Activated T-cell treated with anti-CD3 and anti-CD28 coated beads, Interleukin-2, amount 50 U/mL, for 4 hours (primary cell): ENCODE measurements around the gene MICU2. TPM values are rescaled to one million over a fixed set of nuclear protein-coding genes. Genes with fewer than 3 reads are reported as not detected.

Source experiments
- ATAC-seq, 2 donors: fragments of 200-7000 bp; cut with Tn5 transposase; one replicate each; pipeline ENCODE4 v1.10.0; 2021
- DNase-seq: peaks from one replicate; pipeline ENCODE4 v3.0.0-alpha.2; 2020
- H3K27me3 Mint-ChIP-seq: one replicate; pipeline ENCODE4 v1.8.0; 2021; ENCODE audit warnings: low read depth, mixed read lengths
- H3K36me3 Mint-ChIP-seq: one replicate; pipeline ENCODE4 v1.8.0; 2022; ENCODE audit warnings: mixed read lengths; ENCODE audit not compliant: insufficient read depth
- H3K4me1 Mint-ChIP-seq: one replicate; pipeline ENCODE4 v1.8.0; 2021; ENCODE audit warnings: low read depth, mixed read lengths
- H3K4me3 Mint-ChIP-seq: one replicate; pipeline ENCODE4 v1.8.0; 2021; ENCODE audit warnings: mild to moderate bottlenecking, moderate library complexity, mixed read lengths
- H3K9me3 Mint-ChIP-seq: one replicate; pipeline ENCODE4 v1.8.0; 2021; ENCODE audit warnings: mixed read lengths
- total RNA-seq, 3 donors: library from RNA; stranded (reverse); gene quantifications; one replicate each; pipeline ENCODE4 v1.2.1, GENCODE V29; 2021

Gene MICU2
- total RNA-seq, 3 donors from 2014 or later = 27.7 to 32.4 (median 28.4) TPM

GRCh38 chr13:21544515-21544914 is 59.5 kb downstream of the MICU2 start:
- Mint-ChIP-seq H3K4me3 (no peak overlapping the region), H3K4me1 (peaks cover 18% of the 10 kb centered on the region), H3K9me3 (no peaks in the 10 kb centered on the region), H3K27me3 (no peaks in the 10 kb centered on the region), H3K36me3 (peaks cover 18% of the 10 kb centered on the region)
- ATAC-seq (no peak), DNase-seq (no peak)

GRCh38 chr13:21542563-21542962 is 61.4 kb downstream of the MICU2 start:
- H3K36me3 Mint-ChIP-seq = peaks cover 28% of the 10 kb centered on the region
- no peaks in the 10 kb centered on the region for H3K9me3 Mint-ChIP-seq
- no peak for DNase-seq

DNA sequence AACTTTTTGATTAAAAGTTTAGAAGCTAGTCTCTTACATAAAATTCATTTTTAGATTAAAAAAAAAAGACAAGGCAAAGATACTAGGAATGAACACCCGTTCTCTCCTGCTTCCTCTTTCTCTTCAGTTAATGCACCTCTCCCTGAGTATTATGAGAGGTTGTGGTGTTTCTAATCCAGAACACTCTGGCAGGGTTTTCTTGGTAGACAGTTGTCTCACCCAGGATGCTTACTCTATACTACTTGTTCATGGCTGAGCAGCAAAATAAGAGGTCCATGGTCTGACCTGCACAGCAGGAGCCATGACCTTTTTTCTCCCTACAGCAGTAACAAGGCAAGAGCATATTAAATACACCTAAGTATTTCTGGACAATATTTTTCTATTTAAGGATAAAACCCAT is 62.0 kb downstream of the MICU2 start:
- no peaks in the 10 kb centered on the region for H3K9me3 Mint-ChIP-seq
- H3K27me3 Mint-ChIP-seq = no peaks in the 10 kb centered on the region
- peaks cover 23% of the 10 kb centered on the region for H3K4me1 Mint-ChIP-seq
- H3K4me3 Mint-ChIP-seq = no peak overlapping the region
- no peak for ATAC-seq
- peaks cover 29% of the 10 kb centered on the region for H3K36me3 Mint-ChIP-seq
- no peak for DNase-seq

More at GRCh38 chr13:21542563-21542962, 61.4 kb downstream of the MICU2 start:
- H3K27me3 Mint-ChIP-seq = no peaks in the 10 kb centered on the region
- H3K4me1 Mint-ChIP-seq = peaks cover 20% of the 10 kb centered on the region
- H3K4me3 Mint-ChIP-seq = no peak overlapping the region
- ATAC-seq = no peak

DNA sequence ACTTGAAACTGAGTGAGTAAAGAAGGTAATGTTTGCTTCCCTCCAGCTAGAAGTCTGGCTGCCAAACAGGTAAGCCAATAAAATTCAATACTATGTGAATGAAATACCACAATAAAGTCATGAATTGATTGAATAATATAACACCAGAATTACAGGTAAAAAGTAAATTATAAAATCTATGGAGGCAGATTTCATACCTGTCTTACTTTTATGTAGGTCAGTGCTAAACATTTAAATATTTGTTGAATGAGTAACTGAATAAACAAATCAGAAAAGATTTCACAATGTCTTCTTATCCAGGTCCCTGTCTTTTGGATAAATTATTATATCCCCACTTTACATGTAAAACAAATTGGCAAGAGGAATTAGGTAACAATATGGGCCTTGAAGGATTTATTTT is 62.7 kb downstream of the MICU2 start:
- no peak for ATAC-seq
- Mint-ChIP-seq H3K4me1 (peaks cover 21% of the 10 kb centered on the region), H3K36me3 (peaks cover 34% of the 10 kb centered on the region), H3K4me3 (no peak overlapping the region), H3K9me3 (no peaks in the 10 kb centered on the region), H3K27me3 (no peaks in the 10 kb centered on the region)
- no peak for DNase-seq

DNA sequence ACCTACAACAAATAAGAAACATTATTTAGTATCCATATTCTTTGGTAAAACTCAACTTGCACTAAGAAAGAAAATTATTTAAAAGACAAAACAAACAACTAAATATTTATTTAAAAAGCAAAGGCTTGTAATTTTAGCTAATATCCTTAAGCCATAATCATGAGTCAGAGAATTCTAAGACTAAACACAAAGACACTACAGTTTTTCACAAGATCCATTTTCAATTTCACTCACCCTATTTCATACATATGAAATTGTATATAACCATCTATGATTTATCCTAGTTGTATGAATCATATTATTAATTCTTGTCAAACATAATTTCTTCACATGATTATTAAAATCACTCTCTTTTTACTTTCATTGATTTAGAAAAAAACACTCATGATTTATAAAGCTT is 64.3 kb downstream of the MICU2 start:
- ATAC-seq (no peak), DNase-seq (no peak)
- no peak overlapping the region for H3K4me3 Mint-ChIP-seq
- H3K36me3 Mint-ChIP-seq = peaks cover 27% of the 10 kb centered on the region
- no peaks in the 10 kb centered on the region for H3K9me3 Mint-ChIP-seq
- H3K4me1 Mint-ChIP-seq = peaks cover 16% of the 10 kb centered on the region
- H3K27me3 Mint-ChIP-seq = no peaks in the 10 kb centered on the region

DNA sequence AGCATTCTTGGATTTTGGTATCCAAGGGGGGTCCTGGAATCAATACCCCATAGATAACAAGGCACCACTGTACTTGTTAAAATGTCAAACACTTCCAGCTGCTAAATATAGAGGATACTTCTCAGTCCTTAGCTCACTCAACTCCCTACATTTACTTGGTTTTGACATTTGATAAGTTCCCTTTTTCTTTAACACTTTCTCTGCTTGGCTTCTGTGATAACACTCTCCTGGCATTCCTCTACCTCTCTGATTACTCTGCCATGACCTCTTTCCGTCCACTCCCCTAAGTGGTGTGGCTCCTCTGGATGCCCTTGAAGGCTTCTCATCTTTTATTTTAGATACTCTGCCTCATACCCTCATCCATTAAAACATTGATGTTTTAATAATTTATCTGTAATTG is 65.2 kb downstream of the MICU2 start:
- H3K36me3 Mint-ChIP-seq = peaks cover 26% of the 10 kb centered on the region
- DNase-seq (no peak), ATAC-seq (no peak)
- H3K4me1 Mint-ChIP-seq = peaks cover 12% of the 10 kb centered on the region
- H3K4me3 Mint-ChIP-seq = no peak overlapping the region
- no peaks in the 10 kb centered on the region for H3K9me3 Mint-ChIP-seq
- H3K27me3 Mint-ChIP-seq = no peaks in the 10 kb centered on the region

DNA sequence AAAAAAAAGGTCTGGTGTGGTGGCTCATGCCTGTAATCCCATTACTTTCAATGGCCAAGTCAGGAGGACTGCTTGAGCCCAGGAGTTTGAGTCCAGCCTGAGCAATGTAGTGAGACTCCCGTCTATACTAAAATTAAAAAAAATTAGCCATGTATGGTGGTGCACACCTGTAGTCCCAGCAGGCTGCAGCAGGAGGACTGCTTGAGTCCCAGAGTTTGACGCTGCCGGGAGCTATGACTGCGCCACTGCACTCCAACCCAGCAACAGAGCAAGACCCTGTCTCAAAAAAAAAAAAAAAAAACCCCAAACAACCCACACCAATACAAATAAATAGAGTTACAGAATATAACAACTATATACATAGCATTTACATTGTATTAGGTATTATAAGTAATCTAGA is 65.7 kb downstream of the MICU2 start:
- H3K4me1 Mint-ChIP-seq = peaks cover 10% of the 10 kb centered on the region
- ATAC-seq = no peak
- H3K36me3 Mint-ChIP-seq = peaks cover 29% of the 10 kb centered on the region
- H3K4me3 Mint-ChIP-seq = no peak overlapping the region
- DNase-seq = no peak
- H3K9me3 Mint-ChIP-seq = no peaks in the 10 kb centered on the region
- no peaks in the 10 kb centered on the region for H3K27me3 Mint-ChIP-seq

DNA sequence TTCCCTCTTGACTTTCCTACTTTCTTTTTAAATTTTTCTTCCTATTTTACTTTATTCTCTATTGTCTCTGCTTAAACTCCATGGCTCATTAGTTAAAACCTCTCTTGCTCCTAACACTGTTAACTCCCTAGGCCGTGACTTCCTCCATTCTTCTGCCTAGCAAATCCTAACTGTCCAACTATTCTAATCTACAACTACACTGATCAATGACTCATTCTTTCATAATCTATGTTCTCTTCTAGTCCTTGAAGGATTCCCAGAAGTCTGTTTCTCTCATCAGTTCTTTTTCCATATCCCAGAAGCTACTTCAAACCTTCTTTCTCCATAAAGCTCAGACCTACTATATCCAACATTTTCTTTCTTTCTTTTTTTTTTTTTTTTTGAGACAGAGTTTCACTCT is 66.9 kb downstream of the MICU2 start:
- DNase-seq (no peak), ATAC-seq (no peak)
- H3K9me3 Mint-ChIP-seq = no peaks in the 10 kb centered on the region
- peaks cover 16% of the 10 kb centered on the region for H3K4me1 Mint-ChIP-seq
- H3K27me3 Mint-ChIP-seq = no peaks in the 10 kb centered on the region
- H3K4me3 Mint-ChIP-seq = no peak overlapping the region
- peaks cover 37% of the 10 kb centered on the region for H3K36me3 Mint-ChIP-seq

- no peak for ATAC-seq
- peaks cover 41% of the 10 kb centered on the region for H3K36me3 Mint-ChIP-seq
Measured at GRCh38 chr13:21534760-21535159, 69.2 kb downstream of the MICU2 start.

GRCh38 chr13:21531455-21531854 is 72.5 kb downstream of the MICU2 start:
- Mint-ChIP-seq H3K4me3 (no peak overlapping the region), H3K27me3 (no peaks in the 10 kb centered on the region), H3K4me1 (peaks cover 21% of the 10 kb centered on the region), H3K36me3 (peaks cover 23% of the 10 kb centered on the region), H3K9me3 (no peaks in the 10 kb centered on the region)
- DNase-seq = no peak
- ATAC-seq = no peak

More at GRCh38 chr13:21534760-21535159, 69.2 kb downstream of the MICU2 start:
- Mint-ChIP-seq H3K9me3 (no peaks in the 10 kb centered on the region), H3K4me3 (no peak overlapping the region), H3K4me1 (peaks cover 28% of the 10 kb centered on the region), H3K27me3 (no peaks in the 10 kb centered on the region)
- DNase-seq = no peak

GRCh38 chr13:21530656-21531055 is 73.3 kb downstream of the MICU2 start:
- peaks cover 27% of the 10 kb centered on the region for H3K36me3 Mint-ChIP-seq
- ATAC-seq = peak in 1 of 2 donors; percentile 24
- H3K9me3 Mint-ChIP-seq = no peaks in the 10 kb centered on the region
- H3K4me3 Mint-ChIP-seq = no peak overlapping the region
- no peak for DNase-seq
- no peaks in the 10 kb centered on the region for H3K27me3 Mint-ChIP-seq
- peaks cover 21% of the 10 kb centered on the region for H3K4me1 Mint-ChIP-seq

DNA sequence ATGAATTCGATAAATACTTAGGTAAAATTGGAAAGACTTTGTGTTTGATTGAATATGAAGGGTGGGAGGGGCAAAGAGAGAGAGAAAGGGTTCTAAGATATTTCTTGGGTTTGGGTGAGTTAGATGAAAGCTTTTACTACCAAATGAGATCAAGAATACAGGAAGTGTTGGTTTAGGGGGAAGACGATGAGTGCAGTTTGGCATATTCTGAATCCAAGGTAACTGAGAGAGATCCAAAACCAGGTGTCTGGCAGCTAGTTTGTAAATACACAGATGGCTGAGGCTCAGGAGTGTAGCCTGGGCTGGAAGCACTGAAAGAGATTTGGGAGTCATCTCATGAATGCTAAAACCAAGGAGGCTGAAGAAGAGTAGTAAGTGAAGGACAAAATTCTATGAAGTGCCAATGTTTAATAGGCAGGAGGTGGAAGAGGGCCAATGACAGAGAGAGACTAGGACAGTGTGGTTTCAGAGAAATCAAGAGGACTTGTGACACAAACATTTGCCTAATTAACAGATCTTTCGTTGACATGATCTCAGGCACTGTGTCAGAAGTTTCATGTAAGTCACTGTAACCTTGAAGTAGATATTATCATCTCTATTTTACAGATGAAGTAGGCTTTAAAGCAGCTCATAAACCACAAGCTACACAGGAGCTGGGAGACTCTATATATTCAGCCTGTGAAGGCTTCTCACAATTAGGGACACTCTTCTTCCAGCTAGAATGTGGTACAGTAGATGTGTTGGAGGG is 74.7 kb downstream of the MICU2 start:
- peaks cover 28% of the 10 kb centered on the region for H3K36me3 Mint-ChIP-seq
- no peaks in the 10 kb centered on the region for H3K9me3 Mint-ChIP-seq
- ATAC-seq = peak; percentile 69 to 81
- peaks cover 20% of the 10 kb centered on the region for H3K4me1 Mint-ChIP-seq
- H3K27me3 Mint-ChIP-seq = no peaks in the 10 kb centered on the region
- no peak for DNase-seq
- H3K4me3 Mint-ChIP-seq = no peak overlapping the region

- Mint-ChIP-seq H3K4me3 (no peak overlapping the region), H3K4me1 (peaks cover 20% of the 10 kb centered on the region), H3K36me3 (peaks cover 32% of the 10 kb centered on the region), H3K9me3 (no peaks in the 10 kb centered on the region), H3K27me3 (no peaks in the 10 kb centered on the region)
- DNase-seq = no peak
- ATAC-seq = no peak
Measured at GRCh38 chr13:21528616-21529015, 75.4 kb downstream of the MICU2 start.

- Mint-ChIP-seq H3K27me3 (no peaks in the 10 kb centered on the region), H3K9me3 (no peaks in the 10 kb centered on the region), H3K4me3 (no peak overlapping the region), H3K36me3 (peaks cover 28% of the 10 kb centered on the region), H3K4me1 (peaks cover 10% of the 10 kb centered on the region)
- DNase-seq = no peak
- ATAC-seq = no peak
Measured at GRCh38 chr13:21526707-21527540, 77.0 kb downstream of the MICU2 start.

DNA sequence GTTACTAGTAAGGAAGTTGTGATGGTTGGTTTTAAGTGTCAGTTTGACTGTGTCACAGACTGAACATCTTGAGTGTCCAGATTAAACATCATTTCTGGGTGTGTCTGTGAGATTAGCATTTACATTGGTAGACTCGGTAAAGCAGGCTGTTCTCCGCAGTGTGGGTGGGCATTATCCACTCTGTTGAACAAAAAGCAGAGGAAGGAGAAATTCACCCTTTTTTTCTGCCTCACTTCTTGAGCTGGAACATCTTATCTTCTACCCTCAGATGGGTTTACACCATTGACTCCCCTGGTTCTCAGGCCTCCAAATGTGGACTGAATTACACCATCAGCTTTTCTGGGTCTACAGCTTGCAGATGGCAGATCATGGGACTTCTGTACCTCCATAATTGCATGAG is 81.1 kb downstream of the MICU2 start:
- DNase-seq (no peak), ATAC-seq (no peak)
- peaks cover 29% of the 10 kb centered on the region for H3K36me3 Mint-ChIP-seq
- H3K4me1 Mint-ChIP-seq = no peaks in the 10 kb centered on the region
- no peak overlapping the region for H3K4me3 Mint-ChIP-seq
- no peaks in the 10 kb centered on the region for H3K27me3 Mint-ChIP-seq
- H3K9me3 Mint-ChIP-seq = no peaks in the 10 kb centered on the region
